NCI-H1930 (cell line): ENCODE data around the gene NXF2B.
"Not testable (repeated sequence)": the region's sequence is repeated elsewhere in the genome, so short reads cannot be mapped to it uniquely, and the experiment has no call there.

Source experiments
- DNase-seq, 2 experiments: peaks; one replicate each; lab custom pipeline; 2025; lab: John Stamatoyannopoulos, UW

NXF2B gene

DNA sequence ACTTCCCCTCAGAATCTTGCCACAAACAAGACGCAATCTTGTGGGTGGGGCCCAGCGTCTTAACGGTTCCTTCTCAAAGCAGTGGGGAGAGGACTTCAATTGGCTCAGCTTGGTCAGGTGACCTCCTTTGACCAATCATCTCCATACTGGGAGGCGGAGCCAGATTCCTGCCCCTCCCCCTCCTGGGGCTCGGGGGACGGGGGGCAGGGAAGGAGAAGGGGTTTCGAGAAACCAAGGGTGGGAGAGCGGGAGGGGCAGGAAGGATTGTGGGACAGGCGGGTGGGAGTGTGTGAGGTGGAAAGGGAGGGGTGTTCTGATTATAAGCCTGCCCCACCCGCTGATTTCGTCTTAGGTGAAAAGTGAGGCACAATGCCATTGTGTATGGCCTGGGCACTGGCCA lies at the start of gene NXF2B:
TSS of gene NXF2B (minus strand) at position 101 of the 400 bp plus-strand sequence. CDS start 59,972 bp downstream, outside the sequence.
- DNase-seq = not testable (repeated sequence)

GRCh38 chrX:102478765-102479164 lies 39.0 kb upstream of the NXF2B start:
- DNase-seq = not testable (repeated sequence)

GRCh38 chrX:102471762-102472220 lies 32.0 kb upstream of the NXF2B start, which contains the start of gene TCP11X2:
TSS of gene TCP11X2 (minus strand) at chrX:102471812.
- not testable (repeated sequence) for DNase-seq

DNA sequence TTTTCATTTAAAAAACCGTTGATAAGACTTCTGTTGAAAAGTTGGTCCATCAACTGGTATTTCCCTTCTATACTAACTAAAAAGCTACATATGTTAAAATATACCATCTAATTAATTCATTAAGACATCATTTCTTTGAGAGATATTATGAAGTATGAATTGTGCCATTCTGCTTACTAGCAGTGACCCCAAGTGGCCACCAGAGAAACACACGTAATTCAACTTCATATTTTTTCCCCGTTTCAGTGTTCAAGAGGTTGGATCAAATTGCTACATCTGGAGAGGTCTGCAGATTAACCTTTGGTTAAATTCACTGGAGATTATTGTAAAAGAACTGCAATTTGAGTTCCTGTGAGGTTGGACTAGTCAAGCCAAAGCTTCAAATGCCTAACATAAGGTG lies 30.4 kb upstream of the NXF2B start:
- not testable (repeated sequence) for DNase-seq

DNA sequence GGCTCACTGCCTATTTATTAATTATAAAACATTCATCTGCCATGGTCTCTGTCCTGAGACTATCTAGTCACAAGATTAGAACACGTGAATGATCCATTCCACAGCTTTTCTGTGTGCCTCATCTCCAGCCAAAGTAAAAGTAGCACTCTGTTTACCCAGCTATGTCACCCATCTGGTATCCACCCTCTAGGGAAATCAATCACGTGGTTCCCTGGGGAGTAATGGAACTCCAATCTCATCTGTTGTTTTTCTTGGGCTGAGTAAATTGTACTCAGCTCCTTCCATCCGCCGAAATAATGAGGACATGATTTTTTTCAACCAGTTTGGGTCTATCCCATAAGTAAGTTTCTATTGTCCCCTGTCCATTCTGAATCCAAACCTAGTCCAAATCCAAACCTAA lies 18.8 kb upstream of the NXF2B start:
- not testable (repeated sequence) for DNase-seq

- DNase-seq = not testable (repeated sequence)
Measured at GRCh38 chrX:102414493-102414892, 25.3 kb downstream of the NXF2B start.

DNA sequence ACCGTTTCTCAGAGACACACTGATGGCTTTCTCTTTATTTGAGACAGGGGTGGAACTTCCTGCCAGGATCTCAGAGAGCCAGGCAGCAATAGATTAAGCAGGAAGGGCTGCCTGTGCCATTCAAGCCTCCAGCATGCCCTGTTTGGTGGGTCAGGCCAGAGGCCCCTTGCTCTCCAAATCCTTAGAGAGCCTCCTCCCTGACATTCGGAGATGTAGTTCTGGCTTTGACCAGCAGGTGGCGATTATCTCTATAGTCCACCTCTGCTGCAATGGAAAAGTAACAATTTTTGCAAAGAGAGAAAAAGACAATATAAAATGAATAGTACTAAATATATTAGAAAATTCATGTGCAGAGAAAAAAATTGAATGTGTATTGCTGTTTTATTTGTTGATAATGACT lies 93.9 kb downstream of the NXF2B start:
- no peak for DNase-seq

DNA sequence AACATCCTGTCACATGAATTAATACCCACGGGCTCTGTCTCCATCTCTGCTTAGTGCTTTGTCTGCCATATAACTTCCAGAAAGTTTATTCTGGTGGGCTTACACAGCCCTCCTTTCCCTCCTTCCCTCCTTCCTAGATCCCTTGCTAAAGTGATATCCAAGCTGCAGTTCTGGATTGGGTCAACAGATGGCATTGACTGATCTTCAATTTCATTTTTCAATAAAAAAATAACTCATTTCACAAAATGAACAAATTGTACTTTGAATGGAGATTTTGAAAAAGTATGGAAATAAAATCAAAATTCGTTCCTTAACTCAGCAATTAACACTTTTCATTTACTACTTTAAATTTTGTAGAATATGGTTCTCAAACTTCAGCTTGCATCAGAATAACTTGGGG lies 97.9 kb downstream of the NXF2B start:
- no peak for DNase-seq

- DNase-seq = no peak
Measured at GRCh38 chrX:102339312-102340298, 100.2 kb downstream of the NXF2B start.

- DNase-seq = no peak
Measured at GRCh38 chrX:102338162-102338561, 101.6 kb downstream of the NXF2B start.
